ENCODE data around the gene MOB1B. TPM values are rescaled to one million over a fixed set of nuclear protein-coding genes. Genes with fewer than 3 reads are reported as not detected.
"Not testable (repeated sequence)": the region's sequence is repeated elsewhere in the genome, so short reads cannot be mapped to it uniquely, and the experiment has no call there.

MOB1B gene
- total RNA-seq, 1 donor from 2014 or later: 22.1 TPM

GRCh38 chr4:70991596-70991995, 89.4 kb downstream of the MOB1B start:
- H3K27ac Mint-ChIP-seq: no peak overlapping the region
- intact Hi-C loops (cut with micrococcal nuclease): loop anchor here (5.0 kb wide), 1 partner anchor 54 kb away; no protein-coding TSS in a partner anchor
- peaks cover 39% of the 10 kb centered on the region for H3K4me1 Mint-ChIP-seq (ENCODE audit: low read depth)
- peaks cover 4% of the 10 kb centered on the region for H3K36me3 Mint-ChIP-seq (ENCODE audit: low read depth)
- H3K9me3 Mint-ChIP-seq: no peaks in the 10 kb centered on the region
- no peaks in the 10 kb centered on the region for H3K27me3 Mint-ChIP-seq (ENCODE audit: insufficient read depth)
- DNase-seq (ENCODE audit: low spot score): no peak
- no peak overlapping the region for H3K4me3 Mint-ChIP-seq

GRCh38 chr4:70992391-70992881, 90.3 kb downstream of the MOB1B start:
- Mint-ChIP-seq H3K9me3 (no peaks in the 10 kb centered on the region), H3K4me3 (peak overlapping the region; percentile 86), H3K27ac (no peak overlapping the region), H3K27me3 (ENCODE audit: insufficient read depth) (no peaks in the 10 kb centered on the region), H3K36me3 (ENCODE audit: low read depth) (peaks cover 4% of the 10 kb centered on the region), H3K4me1 (ENCODE audit: low read depth) (peaks cover 47% of the 10 kb centered on the region)
- intact Hi-C loops (cut with micrococcal nuclease): loop anchor here (2.0 to 5.0 kb wide), 2 partner anchors 55 to 288 kb away; no protein-coding TSS in a partner anchor
- DNase-seq (ENCODE audit: low spot score): no peak

- Mint-ChIP-seq H3K4me1 (ENCODE audit: low read depth) (peaks cover 53% of the 10 kb centered on the region), H3K27ac (peak within 1 kb of the TSS; percentile 83), H3K27me3 (ENCODE audit: insufficient read depth) (no peaks in the 10 kb centered on the region), H3K36me3 (ENCODE audit: low read depth) (peaks cover 6% of the 10 kb centered on the region), H3K9me3 (no peaks in the 10 kb centered on the region), H3K4me3 (peak within 1 kb of the TSS; percentile 97)
- peak; percentile 85 for DNase-seq (ENCODE audit: low spot score)
- intact Hi-C loops (cut with micrococcal nuclease): loop anchor here (1.0 to 5.0 kb wide), 6 partner anchors 13 to 305 kb away; partner anchors contain the start of genes MOB1B and UTP3
Measured at GRCh38 chr4:70993181-70994068, 91.3 kb downstream of the MOB1B start, which contains the start of gene DCK. Gene DCK, plus strand, starts transcription at chr4:70993649. Its CDS starts 187 bp downstream, at chr4:70993836.

- intact Hi-C loops (cut with micrococcal nuclease): loop anchor here (5.0 kb wide), 1 partner anchor 57 kb away; no protein-coding TSS in a partner anchor
- H3K27me3 Mint-ChIP-seq (ENCODE audit: insufficient read depth): no peaks in the 10 kb centered on the region
- no peaks in the 10 kb centered on the region for H3K9me3 Mint-ChIP-seq
- H3K27ac Mint-ChIP-seq: peak overlapping the region; percentile 83
- no peak for DNase-seq (ENCODE audit: low spot score)
- peaks cover 7% of the 10 kb centered on the region for H3K36me3 Mint-ChIP-seq (ENCODE audit: low read depth)
- peaks cover 55% of the 10 kb centered on the region for H3K4me1 Mint-ChIP-seq (ENCODE audit: low read depth)
- peak overlapping the region; percentile 97 for H3K4me3 Mint-ChIP-seq
Measured at GRCh38 chr4:70994069-70994366, 91.8 kb downstream of the MOB1B start.

GRCh38 chr4:70994387-70995099, 92.4 kb downstream of the MOB1B start:
- H3K27me3 Mint-ChIP-seq (ENCODE audit: insufficient read depth): no peaks in the 10 kb centered on the region

GRCh38 chr4:70996018-70996360, 93.8 kb downstream of the MOB1B start:
- H3K27me3 Mint-ChIP-seq (ENCODE audit: insufficient read depth): no peaks in the 10 kb centered on the region
- peaks cover 27% of the 10 kb centered on the region for H3K36me3 Mint-ChIP-seq (ENCODE audit: low read depth)
- intact Hi-C loops (cut with micrococcal nuclease): no loop called here
- no peak for DNase-seq (ENCODE audit: low spot score)
- H3K9me3 Mint-ChIP-seq: peaks cover 15% of the 10 kb centered on the region
- H3K4me1 Mint-ChIP-seq (ENCODE audit: low read depth): peaks cover 75% of the 10 kb centered on the region
- H3K27ac Mint-ChIP-seq: peak overlapping the region; percentile 83
- peak overlapping the region; percentile 97 for H3K4me3 Mint-ChIP-seq

More at GRCh38 chr4:70994387-70995099, 92.4 kb downstream of the MOB1B start:
- Mint-ChIP-seq H3K36me3 (ENCODE audit: low read depth) (peaks cover 12% of the 10 kb centered on the region), H3K4me3 (peak overlapping the region; percentile 97), H3K4me1 (ENCODE audit: low read depth) (peaks cover 61% of the 10 kb centered on the region), H3K9me3 (peaks cover 2% of the 10 kb centered on the region), H3K27ac (peak overlapping the region; percentile 83)
- intact Hi-C loops (cut with micrococcal nuclease): loop anchor here (5.0 kb wide), 1 partner anchor 57 kb away; no protein-coding TSS in a partner anchor
- no peak for DNase-seq (ENCODE audit: low spot score)

- intact Hi-C loops (cut with micrococcal nuclease): no loop called here
- H3K27ac Mint-ChIP-seq: peak overlapping the region; percentile 83
- H3K27me3 Mint-ChIP-seq (ENCODE audit: insufficient read depth): no peaks in the 10 kb centered on the region
- peak overlapping the region; percentile 97 for H3K4me3 Mint-ChIP-seq
- peaks cover 37% of the 10 kb centered on the region for H3K36me3 Mint-ChIP-seq (ENCODE audit: low read depth)
- H3K4me1 Mint-ChIP-seq (ENCODE audit: low read depth): peaks cover 83% of the 10 kb centered on the region
- H3K9me3 Mint-ChIP-seq: peaks cover 25% of the 10 kb centered on the region
- no peak for DNase-seq (ENCODE audit: low spot score)
Measured at GRCh38 chr4:70997036-70997435, 94.9 kb downstream of the MOB1B start.

- Mint-ChIP-seq H3K36me3 (ENCODE audit: low read depth) (peaks cover 39% of the 10 kb centered on the region), H3K27ac (peak overlapping the region; percentile 83), H3K4me3 (peak overlapping the region; percentile 97), H3K9me3 (peaks cover 28% of the 10 kb centered on the region), H3K4me1 (ENCODE audit: low read depth) (peaks cover 83% of the 10 kb centered on the region), H3K27me3 (ENCODE audit: insufficient read depth) (no peaks in the 10 kb centered on the region)
- intact Hi-C loops (cut with micrococcal nuclease): no loop called here
- no peak for DNase-seq (ENCODE audit: low spot score)
Measured at GRCh38 chr4:70997546-70997945, 95.4 kb downstream of the MOB1B start.

GRCh38 chr4:70999639-71000038, 97.5 kb downstream of the MOB1B start:
- DNase-seq (ENCODE audit: low spot score); H3K27me3 Mint-ChIP-seq (ENCODE audit: insufficient read depth); H3K27ac Mint-ChIP-seq; H3K4me3 Mint-ChIP-seq; intact Hi-C loops (cut with micrococcal nuclease): not testable (repeated sequence)
- Mint-ChIP-seq H3K4me1 (ENCODE audit: low read depth) (peaks cover 92% of the 10 kb centered on the region), H3K36me3 (ENCODE audit: low read depth) (peaks cover 42% of the 10 kb centered on the region), H3K9me3 (peaks cover 28% of the 10 kb centered on the region)

- H3K4me3 Mint-ChIP-seq; intact Hi-C loops (cut with micrococcal nuclease); DNase-seq (ENCODE audit: low spot score); H3K27me3 Mint-ChIP-seq (ENCODE audit: insufficient read depth): not testable (repeated sequence)
- Mint-ChIP-seq H3K4me1 (ENCODE audit: low read depth) (peaks cover 85% of the 10 kb centered on the region), H3K27ac (peak overlapping the region; percentile 15), H3K9me3 (peaks cover 28% of the 10 kb centered on the region), H3K36me3 (ENCODE audit: low read depth) (peaks cover 39% of the 10 kb centered on the region)
Measured at GRCh38 chr4:71001363-71001762, 99.2 kb downstream of the MOB1B start.

- DNase-seq (ENCODE audit: low spot score): peak; percentile 54
- Mint-ChIP-seq H3K4me3 (peak overlapping the region; percentile 76), H3K9me3 (peaks cover 28% of the 10 kb centered on the region), H3K4me1 (ENCODE audit: low read depth) (peaks cover 90% of the 10 kb centered on the region), H3K27ac (peak overlapping the region; percentile 81), H3K27me3 (ENCODE audit: insufficient read depth) (no peaks in the 10 kb centered on the region), H3K36me3 (ENCODE audit: low read depth) (peaks cover 39% of the 10 kb centered on the region)
- intact Hi-C loops (cut with micrococcal nuclease): loop anchor here (1.0 kb wide), 1 partner anchor 102 kb away; the partner anchor contains the start of gene MOB1B
Measured at GRCh38 chr4:71004281-71004851, 102.2 kb downstream of the MOB1B start.

GRCh38 chr4:71005025-71005424, 102.9 kb downstream of the MOB1B start:
- intact Hi-C loops (cut with micrococcal nuclease): loop anchor here (5.0 kb wide), 1 partner anchor 388 kb away; no protein-coding TSS in a partner anchor
- Mint-ChIP-seq H3K4me3 (peak overlapping the region; percentile 76), H3K9me3 (peaks cover 21% of the 10 kb centered on the region)

More at GRCh38 chr4:71005025-71005424, 102.9 kb downstream of the MOB1B start:
- Mint-ChIP-seq H3K27ac (peak overlapping the region; percentile 81), H3K36me3 (ENCODE audit: low read depth) (peaks cover 32% of the 10 kb centered on the region), H3K4me1 (ENCODE audit: low read depth) (peaks cover 90% of the 10 kb centered on the region)
- not testable (repeated sequence) for H3K27me3 Mint-ChIP-seq (ENCODE audit: insufficient read depth); DNase-seq (ENCODE audit: low spot score)
